Measurements from ENCODE around the gene STK26.
"Not testable (repeated sequence)": the region's sequence is repeated elsewhere in the genome, so short reads cannot be mapped to it uniquely, and the experiment has no call there.

Gene STK26

DNA sequence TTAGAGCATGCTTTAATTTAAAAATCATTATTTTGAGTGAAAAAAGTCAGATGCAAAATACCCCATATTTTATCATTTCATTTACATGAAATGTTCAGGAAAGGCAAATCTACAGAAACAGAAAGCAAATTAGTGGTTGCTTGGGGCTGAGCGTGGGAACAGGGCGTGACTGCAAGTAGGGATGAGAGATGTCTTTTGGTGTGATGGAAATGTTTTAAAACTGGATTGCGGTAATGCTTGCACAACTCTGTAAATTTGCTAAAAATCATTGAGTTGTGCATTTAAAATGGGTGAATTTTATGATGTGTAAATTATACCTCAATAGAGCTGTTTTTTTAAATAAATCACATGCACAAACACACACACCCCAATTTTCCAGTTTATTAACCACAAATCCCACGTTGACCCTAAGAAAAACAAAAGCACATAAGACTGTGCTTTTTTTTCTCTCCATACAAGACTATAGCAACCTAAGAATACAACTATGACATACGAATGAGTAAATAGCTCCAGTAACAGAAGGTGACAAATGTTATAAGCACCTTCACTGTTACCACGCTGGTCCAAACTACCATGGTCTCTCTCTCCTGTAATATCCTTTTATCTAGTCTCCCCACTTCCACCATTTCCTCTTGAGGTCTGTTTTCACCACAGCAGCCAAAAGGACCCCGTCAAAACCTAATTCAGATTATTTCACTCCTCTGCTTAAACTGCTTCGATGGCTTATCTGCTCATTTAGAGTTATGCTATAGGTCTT is 67.5 kb downstream of the STK26 start:
- no peaks in the 10 kb centered on the region for H3K36me3 ChIP-seq (ENCODE audit: control insufficient read depth in 1 of 2, insufficient read depth in 2 of 2, low read length in 2 of 2)
- no peaks in the 10 kb centered on the region for H3K4me1 ChIP-seq (ENCODE audit: control insufficient read depth in 1 of 2, insufficient read depth in 2 of 2, low read length in 2 of 2)
- no peak overlapping the region for H3K9ac ChIP-seq (ENCODE audit: low read depth in 1 of 2, low read length in 2 of 2)
- no peak overlapping the region for H3K27ac ChIP-seq (ENCODE audit: low read depth, low read length)
- no peaks in the 10 kb centered on the region for H3K27me3 ChIP-seq (ENCODE audit: control insufficient read depth in 1 of 2, insufficient read depth in 2 of 2, low read length in 2 of 2)
- no peaks in the 10 kb centered on the region for H3K9me3 ChIP-seq (ENCODE audit: control insufficient read depth in 1 of 2, low read length in 2 of 2)
- H3K4me3 ChIP-seq (ENCODE audit: low read depth in 1 of 2, low read length in 2 of 2) = no peak overlapping the region

DNA sequence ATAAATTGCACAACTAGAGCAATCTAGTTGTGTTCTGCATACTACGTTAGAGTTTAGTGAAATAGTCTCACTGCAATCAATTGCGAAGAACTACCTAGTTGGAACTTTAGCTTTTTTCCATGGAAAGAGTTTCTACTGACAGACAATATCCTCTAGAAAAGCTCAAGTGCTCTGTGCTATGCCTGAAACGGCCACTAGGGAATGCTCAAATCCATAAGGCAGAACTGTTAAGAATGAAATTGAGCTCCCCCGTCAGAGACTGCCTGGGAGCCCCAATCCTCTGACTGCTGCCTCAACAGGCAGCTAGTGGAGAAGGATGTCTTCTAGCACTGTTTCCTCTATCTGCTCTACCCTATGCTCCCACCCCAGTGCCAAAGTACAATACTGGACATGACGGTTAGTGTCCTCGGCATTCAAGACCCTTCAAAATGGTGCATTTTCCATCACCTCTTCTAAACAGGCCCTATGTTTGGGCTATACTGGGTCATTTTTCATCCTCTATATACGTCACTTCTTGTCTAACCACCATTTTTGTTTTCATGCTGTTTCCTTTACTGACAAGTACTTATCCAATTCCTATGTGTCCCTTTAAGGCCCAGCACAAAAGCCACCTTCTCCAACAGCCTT is 69.5 kb downstream of the STK26 start:
- Histone ChIP-seq H3K9me3 (ENCODE audit: control insufficient read depth in 1 of 2, low read length in 2 of 2) (no peaks in the 10 kb centered on the region), H3K27ac (ENCODE audit: low read depth, low read length) (no peak overlapping the region), H3K9ac (ENCODE audit: low read depth in 1 of 2, low read length in 2 of 2) (no peak overlapping the region), H3K36me3 (ENCODE audit: control insufficient read depth in 1 of 2, insufficient read depth in 2 of 2, low read length in 2 of 2) (no peaks in the 10 kb centered on the region), H3K4me3 (ENCODE audit: low read depth in 1 of 2, low read length in 2 of 2) (no peak overlapping the region), H3K27me3 (ENCODE audit: control insufficient read depth in 1 of 2, insufficient read depth in 2 of 2, low read length in 2 of 2) (no peaks in the 10 kb centered on the region), H3K4me1 (ENCODE audit: control insufficient read depth in 1 of 2, insufficient read depth in 2 of 2, low read length in 2 of 2) (no peaks in the 10 kb centered on the region)

DNA sequence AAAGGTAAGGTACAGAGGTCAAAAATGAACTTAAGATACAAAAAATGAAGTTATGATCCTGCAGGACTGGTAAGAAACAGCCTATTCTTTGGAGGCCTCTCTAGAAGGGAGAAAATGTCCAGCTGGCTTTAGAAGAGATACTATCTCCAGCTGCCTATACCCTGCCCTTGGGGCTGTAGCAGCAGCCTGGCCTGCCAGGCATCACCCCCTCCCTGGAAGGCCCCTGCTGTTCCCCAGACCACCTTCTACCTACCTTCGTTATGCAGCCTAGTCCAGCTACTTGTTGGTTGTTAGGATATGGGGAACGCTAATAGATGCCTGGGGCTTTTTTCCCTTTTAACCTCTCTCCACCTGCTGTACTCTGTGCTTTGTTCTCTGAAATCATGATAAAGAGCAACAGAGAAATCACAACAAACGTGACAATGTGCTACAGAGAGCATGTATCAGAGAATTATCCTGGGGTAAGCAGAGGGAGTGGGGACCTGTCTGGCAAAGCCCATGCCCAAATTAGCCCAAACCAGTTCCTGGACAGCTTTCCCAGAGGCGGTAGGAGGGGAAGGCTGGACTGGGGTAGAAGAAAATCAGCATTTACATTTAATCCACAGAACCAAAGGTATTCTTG is 70.2 kb downstream of the STK26 start:
- no peaks in the 10 kb centered on the region for H3K27me3 ChIP-seq (ENCODE audit: control insufficient read depth in 1 of 2, insufficient read depth in 2 of 2, low read length in 2 of 2)
- H3K9me3 ChIP-seq (ENCODE audit: control insufficient read depth in 1 of 2, low read length in 2 of 2) = no peaks in the 10 kb centered on the region
- no peaks in the 10 kb centered on the region for H3K4me1 ChIP-seq (ENCODE audit: control insufficient read depth in 1 of 2, insufficient read depth in 2 of 2, low read length in 2 of 2)
- H3K4me3 ChIP-seq (ENCODE audit: low read depth in 1 of 2, low read length in 2 of 2) = no peak overlapping the region
- no peaks in the 10 kb centered on the region for H3K36me3 ChIP-seq (ENCODE audit: control insufficient read depth in 1 of 2, insufficient read depth in 2 of 2, low read length in 2 of 2)
- no peak overlapping the region for H3K27ac ChIP-seq (ENCODE audit: low read depth, low read length)
- no peak overlapping the region for H3K9ac ChIP-seq (ENCODE audit: low read depth in 1 of 2, low read length in 2 of 2)

DNA sequence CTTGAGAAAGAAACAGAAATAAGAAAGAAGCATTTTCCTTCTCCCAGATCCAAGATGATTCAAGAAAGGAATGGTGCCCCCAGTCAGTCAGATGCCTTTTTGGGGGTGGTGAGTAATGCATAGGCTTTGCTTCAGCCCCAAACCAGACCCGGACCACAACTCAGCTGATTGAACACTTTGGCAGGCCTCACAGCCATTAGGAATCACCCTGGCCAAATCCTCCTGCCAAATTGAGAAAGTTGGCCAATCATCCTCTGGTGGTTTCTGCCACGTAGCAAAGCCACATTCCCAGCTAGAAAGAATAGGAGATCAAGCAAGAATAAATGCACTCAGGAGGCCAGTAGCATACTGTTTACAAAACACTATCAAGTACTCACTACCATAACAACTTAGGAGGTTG is 71.1 kb downstream of the STK26 start:
- Histone ChIP-seq H3K27ac (ENCODE audit: low read depth, low read length) (no peak overlapping the region), H3K4me1 (ENCODE audit: control insufficient read depth in 1 of 2, insufficient read depth in 2 of 2, low read length in 2 of 2) (no peaks in the 10 kb centered on the region)

DNA sequence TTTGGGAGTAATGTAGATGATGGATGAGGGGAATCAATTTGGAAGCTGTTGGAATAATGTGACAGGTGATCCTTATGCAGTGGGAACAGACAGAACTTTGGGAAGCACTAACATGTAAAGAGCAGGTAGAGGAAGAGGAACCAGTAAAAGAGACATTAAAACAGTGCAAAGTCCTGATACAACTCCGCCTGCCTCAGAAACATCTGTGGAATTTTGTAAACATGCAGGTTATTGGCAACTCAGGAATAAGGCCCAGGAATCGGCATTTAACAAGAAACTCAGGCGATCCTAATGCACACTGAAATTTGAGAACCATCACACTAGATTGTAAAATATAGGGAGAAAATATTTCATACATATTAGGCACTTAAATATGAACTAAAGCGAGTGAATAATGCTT is 75.6 kb downstream of the STK26 start:
- H3K27ac ChIP-seq (ENCODE audit: low read depth, low read length); H3K9me3 ChIP-seq (ENCODE audit: control insufficient read depth in 1 of 2, low read length in 2 of 2); H3K4me3 ChIP-seq (ENCODE audit: low read depth in 1 of 2, low read length in 2 of 2); H3K27me3 ChIP-seq (ENCODE audit: control insufficient read depth in 1 of 2, insufficient read depth in 2 of 2, low read length in 2 of 2); H3K4me1 ChIP-seq (ENCODE audit: control insufficient read depth in 1 of 2, insufficient read depth in 2 of 2, low read length in 2 of 2); H3K9ac ChIP-seq (ENCODE audit: low read depth in 1 of 2, low read length in 2 of 2); H3K36me3 ChIP-seq (ENCODE audit: control insufficient read depth in 1 of 2, insufficient read depth in 2 of 2, low read length in 2 of 2): not testable (repeated sequence)

More for the DNA sequence above, 71.1 kb downstream of the STK26 start:
- Histone ChIP-seq H3K36me3 (ENCODE audit: control insufficient read depth in 1 of 2, insufficient read depth in 2 of 2, low read length in 2 of 2) (no peaks in the 10 kb centered on the region), H3K4me3 (ENCODE audit: low read depth in 1 of 2, low read length in 2 of 2) (no peak overlapping the region), H3K27me3 (ENCODE audit: control insufficient read depth in 1 of 2, insufficient read depth in 2 of 2, low read length in 2 of 2) (no peaks in the 10 kb centered on the region), H3K9me3 (ENCODE audit: control insufficient read depth in 1 of 2, low read length in 2 of 2) (no peaks in the 10 kb centered on the region), H3K9ac (ENCODE audit: low read depth in 1 of 2, low read length in 2 of 2) (no peak overlapping the region)

DNA sequence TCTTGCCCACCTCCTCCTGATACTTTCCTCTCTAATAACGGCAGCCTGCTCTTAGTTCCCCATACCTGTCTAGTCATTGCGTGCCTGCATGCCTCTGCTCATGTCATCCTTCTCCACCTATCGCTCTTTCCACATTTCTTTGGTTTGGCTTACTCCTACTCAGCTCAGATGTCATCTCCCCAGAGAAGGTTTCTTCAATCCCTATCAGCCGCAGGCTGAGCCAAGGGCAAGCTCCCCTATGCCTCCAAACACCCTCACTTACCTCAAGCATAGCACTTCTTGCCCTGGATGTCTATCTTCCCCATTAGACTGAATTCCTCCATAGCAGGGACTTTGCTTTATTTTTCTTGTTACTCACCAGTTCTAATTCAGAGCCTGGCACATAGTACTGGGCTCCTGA is 78.1 kb downstream of the STK26 start:
- no peak overlapping the region for H3K27ac ChIP-seq (ENCODE audit: low read depth, low read length)
- no peak overlapping the region for H3K4me3 ChIP-seq (ENCODE audit: low read depth in 1 of 2, low read length in 2 of 2)
- no peaks in the 10 kb centered on the region for H3K4me1 ChIP-seq (ENCODE audit: control insufficient read depth in 1 of 2, insufficient read depth in 2 of 2, low read length in 2 of 2)
- no peak overlapping the region for H3K9ac ChIP-seq (ENCODE audit: low read depth in 1 of 2, low read length in 2 of 2)
- no peaks in the 10 kb centered on the region for H3K27me3 ChIP-seq (ENCODE audit: control insufficient read depth in 1 of 2, insufficient read depth in 2 of 2, low read length in 2 of 2)
- no peaks in the 10 kb centered on the region for H3K36me3 ChIP-seq (ENCODE audit: control insufficient read depth in 1 of 2, insufficient read depth in 2 of 2, low read length in 2 of 2)
- H3K9me3 ChIP-seq (ENCODE audit: control insufficient read depth in 1 of 2, low read length in 2 of 2) = no peaks in the 10 kb centered on the region

DNA sequence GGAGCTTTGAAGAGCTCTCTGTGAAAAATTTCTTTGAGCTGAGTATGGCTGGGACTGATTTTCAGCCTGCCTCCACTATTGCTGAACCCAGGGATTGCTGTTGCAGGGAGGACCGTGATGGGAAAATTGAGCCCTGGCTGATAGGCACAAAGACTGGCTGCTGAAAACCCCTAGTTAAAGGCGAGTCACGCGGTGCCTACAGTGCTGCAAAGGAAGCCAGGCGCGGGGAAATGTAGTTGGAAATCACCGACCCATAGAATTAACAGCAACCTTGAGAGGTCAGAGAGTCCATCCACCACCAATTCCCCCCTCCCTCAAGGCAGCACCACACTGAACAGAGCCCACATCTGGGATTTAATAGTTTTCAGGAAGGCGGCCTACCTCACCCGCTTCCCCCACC is 78.7 kb downstream of the STK26 start:
- H3K36me3 ChIP-seq (ENCODE audit: control insufficient read depth in 1 of 2, insufficient read depth in 2 of 2, low read length in 2 of 2) = no peaks in the 10 kb centered on the region
- no peaks in the 10 kb centered on the region for H3K27me3 ChIP-seq (ENCODE audit: control insufficient read depth in 1 of 2, insufficient read depth in 2 of 2, low read length in 2 of 2)
- H3K27ac ChIP-seq (ENCODE audit: low read depth, low read length) = no peak overlapping the region
- no peaks in the 10 kb centered on the region for H3K4me1 ChIP-seq (ENCODE audit: control insufficient read depth in 1 of 2, insufficient read depth in 2 of 2, low read length in 2 of 2)
- H3K9me3 ChIP-seq (ENCODE audit: control insufficient read depth in 1 of 2, low read length in 2 of 2) = no peaks in the 10 kb centered on the region
- no peak overlapping the region for H3K9ac ChIP-seq (ENCODE audit: low read depth in 1 of 2, low read length in 2 of 2)
- H3K4me3 ChIP-seq (ENCODE audit: low read depth in 1 of 2, low read length in 2 of 2) = no peak overlapping the region

DNA sequence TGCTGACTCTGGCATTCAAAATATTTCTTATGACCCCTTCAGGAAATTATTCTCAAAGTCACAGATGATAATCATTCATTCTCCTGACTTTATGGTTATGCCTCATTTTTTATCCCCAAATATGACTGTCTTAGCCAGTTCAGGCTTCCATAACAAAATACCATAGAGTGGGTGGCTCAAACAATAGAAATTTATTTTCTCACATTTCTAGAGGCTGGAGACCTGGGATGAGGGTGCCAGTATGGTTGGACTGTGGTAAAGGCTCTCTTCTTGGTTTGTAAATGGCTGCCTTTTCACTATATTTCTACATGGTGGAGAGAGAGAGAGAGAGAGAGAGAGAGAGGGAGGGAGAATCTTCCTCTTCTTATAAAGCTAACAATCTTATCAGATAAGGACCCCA is 84.2 kb downstream of the STK26 start:
- H3K4me1 ChIP-seq (ENCODE audit: control insufficient read depth in 1 of 2, insufficient read depth in 2 of 2, low read length in 2 of 2) = no peaks in the 10 kb centered on the region
- H3K4me3 ChIP-seq (ENCODE audit: low read depth in 1 of 2, low read length in 2 of 2) = no peak overlapping the region
- no peaks in the 10 kb centered on the region for H3K9me3 ChIP-seq (ENCODE audit: control insufficient read depth in 1 of 2, low read length in 2 of 2)
- H3K27me3 ChIP-seq (ENCODE audit: control insufficient read depth in 1 of 2, insufficient read depth in 2 of 2, low read length in 2 of 2) = no peaks in the 10 kb centered on the region
- H3K36me3 ChIP-seq (ENCODE audit: control insufficient read depth in 1 of 2, insufficient read depth in 2 of 2, low read length in 2 of 2) = no peaks in the 10 kb centered on the region
- H3K27ac ChIP-seq (ENCODE audit: low read depth, low read length) = no peak overlapping the region
- H3K9ac ChIP-seq (ENCODE audit: low read depth in 1 of 2, low read length in 2 of 2) = no peak overlapping the region

DNA sequence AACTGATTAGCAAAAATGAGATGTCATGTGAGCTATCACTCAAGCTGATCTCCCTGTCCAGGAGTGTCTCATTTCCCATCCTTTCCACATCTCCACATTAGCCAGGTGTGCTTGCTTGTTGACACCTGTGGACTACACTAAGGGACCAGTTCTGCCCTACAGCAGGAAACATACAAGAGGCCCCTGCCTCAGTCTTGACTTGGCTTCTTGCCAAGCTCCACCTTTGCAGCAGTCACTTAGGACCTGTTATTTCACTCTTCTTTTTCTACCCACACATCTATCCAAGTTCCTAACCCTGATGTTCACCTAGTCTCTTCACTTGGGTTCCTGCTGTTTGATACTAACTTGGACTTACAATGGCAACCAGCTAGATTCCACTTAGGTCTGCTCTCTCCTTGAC is 91.5 kb downstream of the STK26 start:
- Histone ChIP-seq H3K27ac (ENCODE audit: low read depth, low read length) (no peak overlapping the region), H3K4me3 (ENCODE audit: low read depth in 1 of 2, low read length in 2 of 2) (no peak overlapping the region)

DNA sequence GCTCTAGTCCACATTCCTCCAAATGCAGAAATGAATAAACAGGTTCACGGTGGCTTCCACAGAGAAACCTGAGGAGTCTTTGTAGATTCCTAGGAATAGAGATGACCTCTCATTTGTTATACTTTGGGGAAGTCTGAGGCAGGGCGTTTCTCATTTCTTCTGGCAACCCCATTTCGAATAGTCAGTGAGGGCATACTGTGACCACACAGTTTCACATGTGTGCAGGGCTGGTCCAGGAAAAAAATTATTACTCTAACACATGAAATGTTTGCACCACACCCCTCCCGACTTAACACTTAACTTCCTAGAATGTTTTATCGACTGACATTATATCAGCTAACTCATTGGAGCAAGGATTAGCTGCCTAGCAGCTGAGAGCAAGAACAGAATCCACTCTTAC is 92.7 kb downstream of the STK26 start:
- no peaks in the 10 kb centered on the region for H3K9me3 ChIP-seq (ENCODE audit: control insufficient read depth in 1 of 2, low read length in 2 of 2)
- H3K4me3 ChIP-seq (ENCODE audit: low read depth in 1 of 2, low read length in 2 of 2) = no peak overlapping the region
- no peak overlapping the region for H3K27ac ChIP-seq (ENCODE audit: low read depth, low read length)
- no peak overlapping the region for H3K9ac ChIP-seq (ENCODE audit: low read depth in 1 of 2, low read length in 2 of 2)
- no peaks in the 10 kb centered on the region for H3K4me1 ChIP-seq (ENCODE audit: control insufficient read depth in 1 of 2, insufficient read depth in 2 of 2, low read length in 2 of 2)
- H3K27me3 ChIP-seq (ENCODE audit: control insufficient read depth in 1 of 2, insufficient read depth in 2 of 2, low read length in 2 of 2) = no peaks in the 10 kb centered on the region
- no peaks in the 10 kb centered on the region for H3K36me3 ChIP-seq (ENCODE audit: control insufficient read depth in 1 of 2, insufficient read depth in 2 of 2, low read length in 2 of 2)

More for the DNA sequence above, 91.5 kb downstream of the STK26 start:
- no peaks in the 10 kb centered on the region for H3K4me1 ChIP-seq (ENCODE audit: control insufficient read depth in 1 of 2, insufficient read depth in 2 of 2, low read length in 2 of 2)
- no peaks in the 10 kb centered on the region for H3K27me3 ChIP-seq (ENCODE audit: control insufficient read depth in 1 of 2, insufficient read depth in 2 of 2, low read length in 2 of 2)
- H3K9me3 ChIP-seq (ENCODE audit: control insufficient read depth in 1 of 2, low read length in 2 of 2) = no peaks in the 10 kb centered on the region
- H3K9ac ChIP-seq (ENCODE audit: low read depth in 1 of 2, low read length in 2 of 2) = no peak overlapping the region
- H3K36me3 ChIP-seq (ENCODE audit: control insufficient read depth in 1 of 2, insufficient read depth in 2 of 2, low read length in 2 of 2) = no peaks in the 10 kb centered on the region
